Germinal center (tissue), 1 donor: ENCODE measurements around the gene TMC5.

Experiments
- DNase-seq: peaks from one replicate; pipeline ENCODE4 v3.0.0; 2012; ENCODE audit warnings: mixed read lengths, low spot score

The TMC5 gene

DNA sequence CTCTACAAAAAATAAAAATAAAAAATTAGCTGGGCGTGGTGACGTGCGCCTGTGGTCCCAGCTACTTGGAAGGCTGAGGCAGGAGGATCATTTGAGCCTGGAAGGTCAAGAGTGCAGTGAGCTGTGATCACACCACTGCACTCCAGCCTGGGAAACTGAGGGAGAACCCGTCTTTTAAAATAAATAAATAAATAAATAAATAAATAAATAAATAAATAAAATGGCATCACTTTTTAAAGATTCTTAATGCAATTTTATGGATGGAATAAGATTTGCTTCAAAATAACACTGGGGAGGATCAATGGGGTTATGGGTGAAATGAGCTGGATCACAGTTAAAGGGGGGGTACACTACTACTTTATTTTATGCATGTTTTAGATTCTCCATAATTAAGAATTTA lies 89.3 kb downstream of the TMC5 start:
- no peak for DNase-seq

GRCh38 chr16:19507867-19508266 lies 90.2 kb downstream of the TMC5 start:
- DNase-seq = no peak

GRCh38 chr16:19512297-19512696 lies 94.6 kb downstream of the TMC5 start:
- no peak for DNase-seq

GRCh38 chr16:19513377-19514053 lies 95.8 kb downstream of the TMC5 start:
- no peak for DNase-seq

DNA sequence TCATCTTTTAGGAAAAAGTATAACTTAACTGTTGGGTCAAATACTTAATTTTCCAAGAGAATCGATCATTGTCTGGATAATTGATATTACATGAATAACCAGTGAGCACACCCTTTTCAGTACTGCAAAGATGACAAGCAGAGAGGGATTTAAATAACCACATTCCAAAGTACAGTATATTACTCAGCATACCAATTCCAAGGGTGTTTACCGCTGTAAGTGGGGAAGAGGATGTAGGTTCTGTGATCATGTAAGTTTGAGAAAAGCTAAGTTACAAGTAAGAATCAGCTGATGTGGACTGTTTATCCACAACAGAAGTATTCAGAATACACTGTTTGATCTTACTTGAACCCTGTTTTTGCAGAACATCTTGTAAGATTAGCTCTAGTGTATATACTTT lies 98.1 kb downstream of the TMC5 start:
- DNase-seq = no peak

DNA sequence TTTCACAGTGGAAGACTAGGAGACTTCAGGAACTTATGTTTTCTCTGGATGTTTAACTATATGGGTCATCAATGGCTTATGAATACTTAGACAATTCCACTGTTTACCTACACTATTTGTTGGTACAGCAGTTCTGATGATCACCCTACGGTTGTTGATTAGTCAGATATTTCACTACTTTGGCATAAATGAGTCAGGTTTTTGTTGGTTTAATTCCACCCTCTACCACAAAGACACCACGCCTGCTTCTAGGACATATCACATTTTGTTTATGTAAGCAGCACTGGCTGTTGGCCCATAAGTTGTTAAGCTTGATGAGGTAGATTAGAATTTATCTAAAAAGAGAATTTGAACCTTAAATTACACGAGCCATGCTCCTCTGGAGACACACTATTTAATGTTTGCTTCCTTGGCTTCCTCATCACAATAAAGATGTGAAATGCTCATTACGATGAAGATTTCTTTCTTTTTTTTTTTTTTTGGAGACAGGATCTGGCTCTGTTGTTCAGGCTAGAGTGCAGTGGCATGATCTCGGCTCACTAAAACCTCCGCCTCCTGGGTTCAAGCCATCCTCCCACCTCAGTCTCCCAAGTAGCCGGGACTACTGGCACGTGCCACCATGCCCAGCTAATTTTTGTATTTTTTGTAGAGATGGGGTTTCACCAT lies 99.9 kb downstream of the TMC5 start:
- no peak for DNase-seq

- no peak for DNase-seq
Measured at GRCh38 chr16:19518388-19518787, 100.7 kb downstream of the TMC5 start.

- peak; percentile 4 for DNase-seq
Measured at GRCh38 chr16:19520861-19521331, 103.2 kb downstream of the TMC5 start.

DNA sequence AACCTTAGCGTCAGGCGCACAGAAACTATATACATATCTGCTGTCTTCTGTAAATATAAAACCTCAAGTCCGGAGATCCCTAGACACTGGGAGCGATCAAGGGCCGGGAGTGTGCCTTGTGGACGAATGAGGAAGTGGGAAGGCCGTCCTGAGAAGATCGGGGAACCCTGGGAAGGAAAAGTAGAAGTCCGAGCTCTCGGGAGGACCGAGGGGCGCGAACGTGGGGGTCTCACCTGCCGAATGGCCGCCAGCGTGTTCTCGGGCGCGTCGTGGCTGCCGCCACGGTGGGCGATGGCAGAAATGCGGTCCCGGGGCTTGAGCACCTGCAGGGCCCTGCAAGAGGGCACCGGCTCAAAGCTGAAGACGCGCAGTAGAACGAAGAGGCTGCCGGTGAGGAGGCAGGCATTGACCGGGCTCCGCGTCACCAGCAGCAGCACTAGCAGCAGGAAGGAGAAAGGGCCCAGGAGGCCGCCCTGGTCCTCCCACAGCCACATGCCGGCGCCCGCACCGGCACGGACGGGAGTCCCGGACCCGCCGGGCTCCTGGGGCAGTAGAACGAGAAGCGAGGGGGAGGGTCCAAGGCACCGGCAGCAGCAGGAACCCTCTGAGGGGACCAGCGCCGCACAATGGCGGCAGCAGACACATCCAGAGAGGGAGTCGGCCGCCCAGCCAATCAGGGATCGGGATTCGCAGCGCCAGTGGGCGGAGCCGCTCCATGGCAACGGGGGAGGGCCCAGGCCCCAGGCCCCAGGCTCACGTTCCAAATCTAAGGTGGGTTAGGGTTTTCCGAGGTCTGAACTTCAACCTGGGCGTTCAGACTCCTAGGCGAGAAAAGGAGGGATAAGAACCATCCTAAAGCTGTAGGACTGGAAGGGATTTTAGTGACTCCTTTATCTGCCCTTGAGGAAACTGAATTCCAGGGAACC lies 104.1 kb downstream of the TMC5 start, which contains the start of gene GDE1:
GDE1 (minus strand) TSS at position 628 of the 926 bp plus-strand sequence; CDS start at position 494, 134 bp downstream.
- DNase-seq = peak; percentile 96

DNA sequence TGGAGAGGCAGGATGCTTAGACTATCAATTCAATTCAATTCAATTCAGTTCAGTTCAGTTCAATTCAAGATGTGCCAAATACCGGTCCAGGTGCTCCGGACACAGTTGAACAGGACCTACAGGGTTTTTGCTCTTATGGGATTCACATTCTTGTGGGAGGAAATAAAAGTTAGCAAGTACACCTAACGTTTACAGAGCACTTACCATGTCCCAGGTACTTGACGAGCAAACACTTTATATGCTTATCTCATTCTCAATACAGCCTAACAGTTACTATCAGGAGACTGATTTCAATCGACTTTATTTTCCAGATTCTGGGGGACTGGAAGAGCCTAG lies 104.7 kb downstream of the TMC5 start:
- peak; percentile 3 for DNase-seq

DNA sequence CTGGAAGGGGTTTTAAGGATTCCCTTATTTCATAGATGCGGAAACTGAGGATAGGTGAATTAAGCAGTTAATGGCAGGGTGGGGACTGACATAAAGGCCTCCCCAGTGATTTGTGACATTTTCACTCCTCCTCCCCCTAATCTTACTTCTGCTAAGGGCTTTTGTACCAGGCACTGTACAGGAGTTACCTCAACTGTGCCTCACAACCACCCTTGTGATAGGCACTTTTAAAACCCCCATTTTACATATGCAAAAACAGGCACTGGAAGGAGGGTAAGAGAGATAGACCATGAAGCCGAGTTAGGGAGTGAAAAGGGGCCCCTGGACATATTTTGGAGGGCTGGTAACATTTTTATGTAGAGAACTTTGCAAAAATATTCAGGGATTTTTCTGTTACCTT lies 105.1 kb downstream of the TMC5 start:
- peak; percentile 14 for DNase-seq

DNA sequence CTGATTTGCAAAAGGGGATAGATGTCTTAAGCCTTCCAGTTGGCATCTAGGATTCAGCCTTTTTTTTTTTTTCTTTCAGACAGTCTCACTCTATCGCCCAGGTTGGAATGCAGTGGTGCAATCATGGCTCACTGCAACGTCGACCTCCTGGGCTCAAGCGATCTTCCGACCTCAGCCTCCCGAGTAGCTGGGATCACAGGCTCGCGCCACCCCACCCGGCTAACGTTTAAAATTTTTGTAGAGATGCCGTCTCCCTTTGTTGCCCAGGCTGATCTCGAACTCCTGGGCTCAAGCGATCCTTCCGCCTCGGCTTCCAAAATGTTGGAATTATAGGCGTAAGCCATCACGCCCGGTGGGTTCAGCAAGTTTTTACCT lies 105.5 kb downstream of the TMC5 start:
- DNase-seq = no peak

GRCh38 chr16:19523559-19524355 lies 106.1 kb downstream of the TMC5 start, which contains the start of gene CCP110:
Gene CCP110, plus strand, starts transcription at chr16:19523942. Its CDS starts 3,940 bp downstream, at chr16:19527882.
- DNase-seq = peak; percentile 94

DNA sequence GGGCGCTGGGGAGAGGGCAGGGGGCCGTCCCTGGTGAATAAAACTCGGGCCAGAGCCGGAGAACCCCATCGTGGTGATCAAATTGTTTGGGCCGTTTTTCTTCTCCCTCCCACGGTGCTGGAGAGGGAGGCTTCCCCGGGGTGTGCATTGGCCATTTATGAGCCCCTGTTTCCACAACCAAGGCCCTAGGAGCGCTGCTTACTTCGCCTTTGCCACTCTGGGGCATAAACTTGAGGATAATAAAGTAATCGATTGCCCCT lies 106.6 kb downstream of the TMC5 start:
- DNase-seq = peak; percentile 28

GRCh38 chr16:19524616-19525384 lies 107.1 kb downstream of the TMC5 start:
- peak; percentile 39 for DNase-seq

DNA sequence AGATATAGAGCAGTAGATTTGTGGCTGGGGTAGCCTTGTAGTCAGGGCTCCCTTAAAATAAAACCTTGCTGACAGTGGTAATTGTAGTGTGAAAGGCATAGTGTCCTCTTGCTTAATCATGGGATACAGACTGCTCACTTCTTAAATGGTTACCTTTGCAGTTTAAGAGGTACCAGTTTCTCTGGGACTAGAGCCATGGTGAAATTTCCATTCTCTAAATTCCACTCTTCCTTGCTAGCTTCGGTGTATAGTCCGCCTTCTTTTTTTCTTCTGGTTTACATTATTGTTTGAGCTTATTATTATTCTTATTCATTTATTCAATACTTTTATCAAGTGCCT lies 107.7 kb downstream of the TMC5 start:
- no peak for DNase-seq

GRCh38 chr16:19527161-19527560 lies 109.5 kb downstream of the TMC5 start:
- DNase-seq = no peak

DNA sequence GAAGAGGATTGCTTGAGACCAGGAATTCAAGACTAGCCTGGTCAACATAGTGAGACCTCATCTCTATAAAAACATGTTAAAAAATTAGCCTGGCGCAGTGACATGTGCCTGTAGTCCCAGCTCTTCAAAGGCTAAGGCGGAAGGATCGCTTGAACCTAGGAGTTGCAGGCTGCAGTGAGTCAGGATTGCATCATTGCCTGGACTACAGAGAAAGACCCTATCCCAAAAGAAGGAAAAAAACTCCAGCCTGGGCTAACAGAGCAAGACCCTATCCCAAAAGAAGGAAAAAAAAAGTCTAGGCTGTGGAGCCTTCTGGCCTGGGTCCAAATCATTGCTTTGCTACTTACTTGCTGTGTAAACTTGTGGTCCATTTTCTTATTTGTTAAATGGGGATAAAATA lies 111.0 kb downstream of the TMC5 start:
- no peak for DNase-seq

DNA sequence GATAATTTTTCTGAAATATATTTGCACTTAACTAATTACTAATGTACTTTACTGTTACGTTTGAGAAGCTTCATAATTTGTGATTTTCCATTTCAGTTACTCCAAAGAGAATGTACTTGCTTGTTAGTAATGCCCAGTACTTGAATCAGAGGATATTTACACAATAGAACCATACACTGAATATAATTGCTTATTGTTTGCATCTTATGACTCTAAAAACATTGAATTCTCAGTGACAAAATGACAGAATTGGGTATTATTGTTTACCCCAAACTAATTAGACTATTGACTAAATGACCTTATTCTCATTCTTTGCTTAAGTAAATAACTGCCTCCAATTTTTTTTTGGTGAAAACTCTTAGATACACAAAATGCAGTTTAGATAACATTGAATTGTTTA lies 114.9 kb downstream of the TMC5 start:
- DNase-seq = no peak

GRCh38 chr16:19540241-19540970 lies 122.7 kb downstream of the TMC5 start:
- DNase-seq = no peak
